Adipose tissue (tissue), 3 donors: ENCODE results near the gene DCDC2B. TPM values are rescaled to one million over a fixed set of nuclear protein-coding genes. Genes with fewer than 3 reads are reported as not detected.
"Not testable (repeated sequence)": the region's sequence is repeated elsewhere in the genome, so short reads cannot be mapped to it uniquely, and the experiment has no call there.

Experiments
- H3K27ac ChIP-seq: one replicate; pipeline ENCODE4 v1.5.1; 2013; ENCODE audit warnings: low read depth, low read length
- WGBS, 3 donors: extraction: QIAGEN DNeasy Blood & Tissue Kit; methylation state at CpG; one replicate each; pipeline ENCODE4 v1.1.7; 2013; 5-methylcytosine and 5-hydroxymethylcytosine counted together
- polyA plus RNA-seq, 3 donors: library from polyadenylated mRNA; stranded (reverse); fragments of 200-250 nt; gene quantifications; one replicate each; pipeline ENCODE4 v1.2.3, GENCODE V29; 2013
- donor health status: healthy with polysubstance abuse.
- donor health status: Bipolar disorder and iron deficiency.
- donor health status: healthy.

Gene DCDC2B
- polyA plus RNA-seq, 3 donors: not detected

DNA sequence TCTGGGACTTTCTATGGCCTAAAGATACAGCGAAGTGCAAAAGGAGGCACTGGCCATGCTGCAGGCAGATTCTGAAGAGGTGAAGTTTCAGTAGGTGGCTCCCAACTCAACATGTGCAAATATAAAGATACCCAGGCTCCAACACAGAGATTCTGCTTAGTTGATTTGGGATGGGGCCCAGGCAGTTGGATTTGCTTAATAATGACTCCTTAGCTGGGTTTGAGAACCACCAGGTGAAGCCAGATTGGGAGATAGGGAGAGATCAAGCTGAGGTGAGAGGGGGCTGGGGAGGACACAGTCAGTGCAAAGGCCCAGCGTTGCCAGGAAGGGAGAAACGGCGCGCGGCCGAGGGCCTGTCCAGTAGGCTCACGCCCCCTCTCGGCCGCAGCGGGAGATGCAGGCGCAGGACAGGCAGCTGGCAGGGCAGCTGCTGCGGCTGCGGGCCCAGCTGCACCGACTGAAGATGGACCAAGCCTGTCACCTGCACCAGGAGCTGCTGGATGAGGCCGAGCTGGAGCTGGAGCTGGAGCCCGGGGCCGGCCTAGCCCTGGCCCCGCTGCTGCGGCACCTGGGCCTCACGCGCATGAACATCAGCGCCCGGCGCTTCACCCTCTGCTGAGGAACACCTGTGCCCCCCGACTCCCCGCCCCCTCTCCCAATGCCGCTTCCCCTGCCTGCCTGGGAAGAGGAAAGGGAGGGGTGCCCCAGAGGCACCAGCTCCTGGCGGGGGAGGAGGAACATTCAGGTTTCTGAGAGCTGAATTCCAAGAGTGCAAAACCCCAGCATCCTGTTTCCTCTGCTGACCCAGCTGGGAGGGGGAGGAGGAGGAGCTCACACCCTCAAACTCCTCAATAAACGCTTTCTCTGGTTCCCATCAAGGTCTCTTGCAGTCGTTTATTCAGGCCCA is 39.3 kb downstream of the DCDC2B start:
- WGBS, 3 donors: 9 to 12% (median 10%) methylated on average over 31 of the region's 31 CpGs
- H3K27ac ChIP-seq: no peak overlapping the region

DNA sequence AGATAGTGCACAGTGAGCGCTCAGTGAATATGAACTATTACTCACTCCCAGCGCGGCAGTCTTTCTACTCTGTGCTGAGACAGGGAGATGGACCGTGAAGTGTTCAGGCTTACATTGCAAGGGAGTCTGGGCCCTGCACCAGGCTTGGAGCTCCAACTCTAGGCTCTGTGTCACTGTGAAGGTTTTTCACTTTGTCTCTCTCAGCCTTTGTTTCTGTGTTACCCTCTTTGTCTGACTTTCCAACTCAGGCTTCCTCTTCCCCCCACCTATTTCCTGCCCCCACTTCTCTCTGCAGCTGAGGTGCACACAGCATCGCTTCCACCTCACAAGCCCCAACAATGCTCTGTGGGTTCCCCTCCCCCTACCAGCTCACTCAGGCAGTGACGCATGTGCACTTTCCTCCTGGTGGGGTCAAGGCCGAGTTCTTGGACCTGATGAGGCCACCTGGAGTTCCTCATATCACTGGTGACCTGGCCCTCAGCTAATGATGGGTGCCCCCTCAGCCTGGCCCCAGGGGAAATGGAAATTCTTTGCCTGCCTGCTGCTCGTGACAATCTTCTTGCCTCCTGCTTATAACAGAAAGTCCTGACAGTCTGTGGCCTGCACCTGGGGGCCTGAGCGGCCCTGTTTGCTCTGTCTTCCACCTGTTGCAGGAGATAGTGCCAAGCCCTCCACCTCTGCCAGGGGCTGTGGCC is 41.1 kb downstream of the DCDC2B start:
- H3K27ac ChIP-seq: no peak overlapping the region
- 38 to 53% (median 42%) methylated on average over 9 of the region's 9 CpGs for WGBS, 3 donors

DNA sequence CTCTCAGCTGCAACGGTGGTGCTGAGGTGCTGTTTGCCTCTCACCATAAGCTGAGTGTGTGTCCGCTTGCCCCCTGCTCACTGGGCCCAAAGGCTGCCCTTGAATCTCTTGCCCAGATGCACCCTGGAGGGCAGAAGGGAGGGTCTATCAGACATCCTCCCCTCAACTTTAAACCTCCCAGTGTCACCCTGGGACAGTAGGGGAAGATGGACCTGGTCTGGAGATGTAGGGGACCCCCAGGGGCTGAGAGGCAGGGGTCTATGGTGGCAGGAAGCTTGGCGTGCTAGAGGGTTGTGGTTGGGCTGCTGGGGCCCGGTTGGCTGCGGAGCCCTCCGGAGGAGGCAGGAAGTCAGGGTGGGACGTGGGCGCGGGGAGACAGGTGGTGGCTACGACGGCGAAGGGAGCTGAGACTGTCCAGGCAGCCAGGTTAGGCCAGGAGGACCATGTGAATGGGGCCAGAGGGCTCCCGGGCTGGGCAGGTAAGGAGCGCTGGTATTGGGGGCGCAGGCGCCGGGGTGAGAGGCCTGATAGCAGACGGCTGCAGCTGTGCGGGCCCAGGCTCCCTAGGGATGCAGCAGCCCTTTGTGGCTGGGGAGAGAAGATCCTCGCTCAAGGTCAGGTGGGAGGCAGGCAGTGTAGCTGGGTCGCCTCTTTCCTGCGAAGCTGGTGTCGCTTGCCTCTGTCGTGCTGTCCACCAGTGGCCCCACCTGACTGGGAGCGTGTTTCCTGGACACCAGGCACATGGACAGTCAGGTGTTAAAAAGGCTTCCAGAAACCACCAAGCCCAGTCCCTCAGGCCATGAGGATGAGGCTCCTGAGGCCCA is 42.2 kb downstream of the DCDC2B start, which contains the start of gene LCK:
TSS of gene LCK (plus strand) at position 373 of the 824 bp plus-strand sequence. CDS start 23,065 bp downstream, outside the sequence.
- H3K27ac ChIP-seq: no peak within 1 kb of the TSS
- WGBS, 3 donors: 67 to 74% (median 71%) methylated on average over 24 to 25 of the region's 25 CpGs

DNA sequence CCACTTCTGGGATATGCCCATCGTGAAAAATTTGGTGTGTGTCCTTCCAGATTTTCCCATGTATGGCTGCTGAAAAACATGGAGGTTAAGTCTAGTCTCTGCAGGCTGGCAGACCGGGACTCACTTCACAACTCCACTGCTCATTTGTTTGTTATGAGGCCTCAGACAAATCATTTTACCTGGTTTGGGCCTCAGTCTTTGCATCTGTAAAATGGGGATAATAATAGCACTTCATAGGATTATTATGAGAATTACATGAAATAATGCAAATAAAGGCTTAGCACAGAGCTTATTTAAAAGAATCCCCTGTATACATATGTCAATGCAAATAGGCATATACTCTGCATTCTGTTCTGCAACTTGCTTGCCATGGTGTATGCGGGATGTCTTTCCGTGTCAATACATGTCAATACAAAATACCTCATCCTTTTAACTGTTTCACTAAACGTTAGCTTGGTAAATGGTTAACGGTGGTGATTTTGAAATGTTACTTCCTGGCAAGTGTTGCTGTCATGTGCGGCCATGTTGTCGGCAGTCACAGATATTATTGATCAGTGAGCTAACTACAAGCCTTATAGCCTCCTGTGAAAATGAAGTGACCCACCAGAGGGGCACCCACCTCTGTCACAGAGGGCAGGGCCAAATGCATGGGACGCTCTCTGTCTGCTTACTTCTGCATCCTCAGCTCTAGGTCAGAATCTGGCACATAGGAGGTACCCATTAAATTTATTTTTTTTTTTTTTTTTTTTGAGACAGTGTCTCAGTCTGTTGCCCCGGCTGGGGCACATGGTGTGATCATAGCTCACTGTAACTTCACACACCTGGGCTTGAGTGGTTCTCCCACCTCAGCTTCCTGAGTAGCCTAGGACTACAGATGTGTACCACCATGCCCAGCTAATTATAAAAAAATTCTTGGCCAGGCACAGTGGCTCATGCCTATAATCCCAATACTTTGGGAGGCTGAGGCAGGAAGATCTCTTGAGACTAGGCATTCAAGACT is 46.5 kb downstream of the DCDC2B start:
- H3K27ac ChIP-seq: no peak overlapping the region
- 65 to 78% (median 70%) methylated on average over 10 of the region's 10 CpGs for WGBS, 3 donors

DNA sequence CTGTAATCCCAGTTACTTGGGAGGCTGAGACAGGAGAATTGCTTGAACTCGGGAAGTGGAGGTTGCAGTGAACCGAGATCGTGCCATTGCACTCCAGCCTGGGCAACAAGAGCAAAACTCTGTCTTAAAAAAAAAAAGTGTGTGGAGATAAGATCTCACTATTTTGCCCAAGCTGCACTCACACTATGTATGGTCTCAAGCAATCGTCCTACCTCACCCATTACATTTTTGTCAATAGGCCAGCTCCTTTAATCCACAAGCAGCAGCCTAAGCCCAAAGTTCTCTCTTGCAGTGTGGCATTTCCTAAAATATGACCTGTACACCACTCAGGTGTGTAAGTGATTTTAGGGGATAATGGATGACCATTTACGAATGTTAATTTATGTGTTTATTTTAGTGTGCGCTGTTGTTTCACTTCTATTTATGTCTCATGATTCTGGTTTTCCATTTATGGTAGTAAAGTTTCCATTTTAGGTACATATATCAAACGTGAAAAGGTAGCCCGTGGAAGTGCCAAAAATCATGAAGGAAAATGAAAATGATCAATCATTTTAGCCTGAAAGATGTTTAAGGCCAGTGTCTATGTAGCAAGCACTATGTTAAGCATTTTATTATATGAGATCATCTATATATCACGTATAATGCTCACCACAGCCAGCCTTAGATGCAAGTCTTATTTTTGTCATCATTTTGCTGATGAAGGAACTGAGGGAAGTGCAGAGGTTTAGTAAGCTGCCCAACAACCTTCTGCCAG is 47.8 kb downstream of the DCDC2B start:
- no peak overlapping the region for H3K27ac ChIP-seq
- WGBS, 3 donors: 78 to 80% (median 80%) methylated on average over 9 of the region's 9 CpGs

DNA sequence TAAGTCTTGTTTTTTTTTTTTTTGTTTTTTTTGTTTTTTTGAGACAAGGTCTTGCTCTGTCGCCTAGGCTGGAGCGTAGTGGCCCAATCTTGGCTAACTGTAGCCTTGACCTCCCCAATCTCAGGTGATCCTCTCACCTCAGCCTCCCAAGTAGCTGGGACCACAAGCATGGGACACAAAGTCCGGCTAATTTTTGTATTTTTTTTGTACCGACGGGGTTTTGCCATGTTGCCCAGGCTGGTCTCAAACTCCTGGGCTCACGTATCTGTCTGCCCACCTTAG is 48.3 kb downstream of the DCDC2B start:
- WGBS, 3 donors: 88 to 97% (median 94%) methylated on average over 6 of the region's 6 CpGs
- H3K27ac ChIP-seq: no peak overlapping the region

DNA sequence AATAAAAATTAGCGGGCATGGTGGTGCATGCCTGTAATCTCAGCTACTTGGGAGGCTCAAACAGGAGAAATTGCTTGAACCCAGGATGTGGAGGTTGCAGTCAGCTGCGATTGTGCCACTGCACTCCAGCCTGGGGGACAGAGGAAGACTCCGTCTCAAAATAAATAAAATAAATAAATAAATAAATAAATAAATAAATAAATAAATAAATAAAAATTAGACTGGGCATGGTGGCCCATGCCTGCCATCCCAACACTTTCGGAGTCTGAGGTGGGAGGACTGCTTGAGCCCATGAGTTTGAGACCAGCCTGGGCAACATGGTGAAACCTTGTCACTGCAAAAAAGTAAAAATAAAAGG is 54.3 kb downstream of the DCDC2B start:
- WGBS, 3 donors: 93 to 97% (median 96%) methylated on average over 4 of the region's 4 CpGs
- not testable (repeated sequence) for H3K27ac ChIP-seq

DNA sequence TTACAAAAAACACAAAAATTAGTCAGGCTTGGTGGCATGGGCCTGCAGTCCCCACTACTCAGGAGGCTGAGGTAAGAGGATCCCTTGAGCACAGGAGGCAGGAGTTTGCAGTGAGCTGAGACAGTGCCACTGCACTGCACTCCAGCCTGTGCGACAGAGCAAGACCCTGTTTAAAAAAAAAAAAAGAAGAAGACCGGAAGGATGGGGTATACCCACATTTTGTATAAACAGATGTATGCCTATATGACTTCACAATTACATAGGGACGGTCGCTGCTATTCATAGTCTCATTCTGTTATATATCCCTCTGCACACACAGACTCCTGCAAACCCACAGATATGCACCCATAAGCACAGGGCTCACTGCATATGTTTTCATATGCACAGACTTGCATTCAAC is 54.9 kb downstream of the DCDC2B start:
- WGBS, 3 donors: 83 to 91% (median 88%) methylated on average over 4 of the region's 4 CpGs
- H3K27ac ChIP-seq: no peak overlapping the region

Other genes starting within 250 kb of the DCDC2B start
- 10 to 100 TPM; 35.7 to 85.9 (median 62.4) TPM for gene KHDRBS1, start 195.2 kb upstream of the DCDC2B start, polyA plus RNA-seq
- gene TMEM39B, start 136.2 kb upstream of the DCDC2B start, polyA plus RNA-seq: 10 to 100 TPM in 2 of 3 donors, 1 to 10 TPM in 1; 6.2 to 13.2 (median 10.1) TPM
- gene KPNA6, start 101.0 kb upstream of the DCDC2B start, polyA plus RNA-seq: 10 to 100 TPM in 2 of 3 donors, 1 to 10 TPM in 1; 5.9 to 11.4 (median 10.1) TPM
- gene TXLNA, start 29.4 kb upstream of the DCDC2B start, polyA plus RNA-seq: 10 to 100 TPM; 13.2 to 26.7 (median 21.7) TPM
- gene CCDC28B, start 8.5 kb upstream of the DCDC2B start, polyA plus RNA-seq: 10 to 100 TPM in 1 of 3 donors, 1 to 10 TPM in 2; 3.5 to 15.9 (median 4.1) TPM
- 1 to 10 TPM in 1 of 3 donors, under 1 TPM in 2; 0.56 to 1.5 (median 0.79) TPM for gene IQCC, start 3.4 kb upstream of the DCDC2B start, polyA plus RNA-seq
- gene TMEM234, start 13.3 kb downstream of the DCDC2B start, polyA plus RNA-seq: 10 to 100 TPM in 2 of 3 donors, 1 to 10 TPM in 1; 6.9 to 14.7 (median 10.7) TPM
- gene EIF3I, start 13.3 kb downstream of the DCDC2B start, polyA plus RNA-seq: 100 to 1,000 TPM; 123 to 219 (median 202) TPM
- gene FAM167B, start 38.1 kb downstream of the DCDC2B start, polyA plus RNA-seq: 10 to 100 TPM in 2 of 3 donors, 1 to 10 TPM in 1; 3.1 to 23.5 (median 12.3) TPM
- gene LCK, start 42.2 kb downstream of the DCDC2B start, polyA plus RNA-seq: 1 to 10 TPM; 1.0 to 3.3 (median 1.8) TPM
- gene HDAC1, start 83.0 kb downstream of the DCDC2B start, polyA plus RNA-seq: 10 to 100 TPM; 35.3 to 43.9 (median 42.1) TPM
- 100 to 1,000 TPM in 1 of 3 donors, 10 to 100 TPM in 2; 14.5 to 197 (median 49.5) TPM for gene MARCKSL1, start 127.1 kb downstream of the DCDC2B start, polyA plus RNA-seq
- gene FAM229A, start 153.4 kb downstream of the DCDC2B start, polyA plus RNA-seq: 1 to 10 TPM; 4.3 to 5.2 (median 4.8) TPM
- under 1 TPM; 0.22 to 0.66 (median 0.34) TPM for gene TSSK3, start 153.4 kb downstream of the DCDC2B start, polyA plus RNA-seq
- 10 to 100 TPM; 38.7 to 43.1 (median 43.0) TPM for gene BSDC1, start 185.4 kb downstream of the DCDC2B start, polyA plus RNA-seq